HG02610 (cell line): ENCODE results near the gene KLHL25.

Source experiments
- ATAC-seq: cut with Tn5 transposase; IDR thresholded peaks from one replicate; pipeline ENCODE4 v1.9.1; 2021; ENCODE audit warnings: mild to moderate bottlenecking, moderate library complexity; ENCODE audit not compliant: unreplicated experiment

The KLHL25 gene

DNA sequence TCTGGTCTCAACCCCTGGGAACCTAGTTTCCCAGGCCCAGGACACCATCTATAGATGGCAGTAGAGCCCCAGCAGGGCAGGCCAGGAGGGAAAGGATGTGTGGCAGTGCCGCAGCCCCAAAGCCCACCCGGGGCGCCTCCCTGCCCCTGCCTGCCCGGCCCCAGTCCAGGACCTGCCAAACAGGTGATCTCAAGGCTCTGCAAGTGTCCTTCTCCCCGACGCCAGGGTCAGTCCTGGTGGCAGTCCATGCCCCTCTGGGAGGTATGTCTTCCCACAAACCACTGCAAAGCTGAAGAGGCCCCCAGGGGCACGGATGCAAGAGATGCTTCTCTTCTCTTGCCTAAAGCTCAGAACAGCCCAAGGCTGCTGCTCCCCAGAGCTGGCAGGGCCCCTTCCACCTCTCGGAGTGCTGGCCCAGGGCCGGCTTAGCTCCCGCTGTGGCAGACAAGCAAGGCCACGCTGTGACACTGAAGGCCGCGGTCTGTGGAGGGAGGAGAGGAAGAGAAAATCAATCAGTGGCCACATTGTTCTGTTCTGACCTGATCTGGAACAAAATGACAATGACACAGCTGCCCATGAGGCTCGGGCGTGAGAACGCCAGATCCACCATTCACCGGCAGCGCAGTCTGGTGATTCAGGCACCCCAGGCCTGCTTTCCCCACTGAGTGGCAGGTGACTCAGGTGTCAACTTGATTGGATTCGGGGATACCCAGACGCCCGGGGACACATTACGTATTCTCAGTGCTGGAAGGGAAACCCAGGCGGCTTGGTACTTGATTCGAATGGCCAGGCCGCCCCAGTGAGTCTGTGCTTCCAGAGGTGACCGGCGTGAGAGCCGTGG lies 34.0 kb downstream of the KLHL25 start:
- ATAC-seq: no peak

- no peak for ATAC-seq
Observed at GRCh38 chr15:85760049-85760448, 34.7 kb downstream of the KLHL25 start.

DNA sequence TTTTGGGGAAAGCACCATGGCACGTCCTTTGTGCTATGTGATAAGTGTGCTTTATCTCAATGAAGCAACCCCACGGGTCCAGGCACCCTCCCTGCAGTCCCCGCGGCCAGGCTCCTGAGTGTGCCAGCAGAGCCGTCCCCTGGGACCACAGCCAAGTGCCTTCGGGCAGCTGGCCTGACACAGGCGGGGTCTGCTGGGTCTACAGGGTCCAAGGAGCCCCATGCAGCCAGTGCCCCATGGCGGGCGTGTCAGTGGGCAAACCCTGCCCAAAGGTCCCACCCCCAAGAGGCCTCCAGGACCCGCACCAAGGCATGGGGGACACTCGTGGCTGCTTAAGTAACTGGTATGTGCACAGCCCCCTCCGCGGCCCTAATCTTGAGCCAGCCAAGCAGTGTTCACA lies 35.3 kb downstream of the KLHL25 start:
- no peak for ATAC-seq

GRCh38 chr15:85758655-85758978 lies 36.1 kb downstream of the KLHL25 start:
- ATAC-seq: no peak

- no peak for ATAC-seq
Observed at GRCh38 chr15:85757939-85758654, 36.6 kb downstream of the KLHL25 start.

DNA sequence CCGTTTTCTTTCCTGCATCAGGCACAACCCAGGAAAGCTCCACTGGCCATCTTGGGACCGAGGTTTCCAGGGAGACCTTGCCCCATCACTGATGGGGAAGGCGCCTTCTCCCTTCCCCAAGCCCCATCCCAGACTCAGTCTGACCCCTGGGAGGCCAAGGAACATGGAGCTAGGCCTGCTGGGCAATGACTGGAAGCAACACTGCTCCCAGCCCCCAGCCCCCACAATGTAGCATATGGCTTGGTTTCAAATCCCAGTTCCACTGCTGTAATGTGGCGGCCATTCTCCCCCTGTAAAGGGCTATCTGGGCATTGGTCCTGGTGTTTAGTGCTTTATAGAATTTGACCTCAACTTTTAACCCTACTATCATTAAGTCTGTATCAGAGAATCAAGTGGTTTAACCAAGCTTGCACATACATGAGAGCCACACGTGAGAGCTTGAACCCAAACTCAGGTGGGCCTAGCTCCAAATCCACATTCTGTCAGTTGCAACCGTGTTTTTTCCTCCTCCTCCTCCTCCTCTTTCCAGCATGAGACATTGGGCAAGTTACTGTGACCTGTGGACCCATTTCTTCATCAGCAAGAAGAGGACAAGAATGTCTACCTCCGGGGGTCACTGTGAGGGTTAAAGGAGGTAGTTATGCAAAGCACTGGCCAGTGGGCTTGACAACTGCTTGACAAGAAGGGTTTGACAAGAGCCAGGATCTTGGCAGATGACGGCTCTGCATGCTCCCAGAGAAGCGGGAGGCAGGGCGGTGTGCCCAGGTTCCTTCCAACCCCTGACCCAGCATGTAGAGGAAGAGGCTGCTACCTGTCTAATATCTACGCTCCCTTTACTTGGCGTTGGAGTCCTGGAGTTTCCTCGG lies 37.4 kb downstream of the KLHL25 start:
- ATAC-seq: no peak

DNA sequence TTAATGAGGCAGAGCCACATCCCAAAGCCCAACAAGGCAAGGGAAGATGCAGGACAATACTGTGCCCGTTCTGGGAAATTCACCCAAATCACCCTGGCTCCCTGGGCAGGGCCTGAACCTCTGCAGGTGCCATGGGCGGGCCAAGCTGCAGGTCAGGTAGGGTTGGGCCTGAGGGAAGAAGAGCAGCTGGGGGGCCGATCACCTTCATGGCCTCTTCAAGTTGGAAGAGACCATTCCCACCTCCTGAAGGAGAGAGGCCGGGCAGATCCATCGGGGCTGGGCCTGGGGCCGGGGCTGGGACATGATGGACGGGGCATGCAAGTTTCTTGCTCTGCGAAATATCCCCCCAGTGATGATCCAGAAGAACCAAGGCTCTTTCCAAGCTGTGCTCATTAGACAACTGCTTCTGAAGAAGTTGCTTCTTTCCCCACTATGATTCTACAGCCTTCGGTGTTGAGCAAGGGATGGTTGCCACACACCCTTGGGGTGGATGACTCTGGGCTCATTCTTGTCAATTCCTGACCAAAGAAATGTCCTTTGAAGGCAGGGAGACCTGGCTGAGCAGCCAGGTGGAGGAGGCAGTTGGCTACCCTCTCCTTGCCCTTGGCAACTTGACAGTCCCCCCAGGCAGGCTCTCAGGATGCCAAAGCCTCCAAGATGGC lies 38.2 kb downstream of the KLHL25 start:
- no peak for ATAC-seq

DNA sequence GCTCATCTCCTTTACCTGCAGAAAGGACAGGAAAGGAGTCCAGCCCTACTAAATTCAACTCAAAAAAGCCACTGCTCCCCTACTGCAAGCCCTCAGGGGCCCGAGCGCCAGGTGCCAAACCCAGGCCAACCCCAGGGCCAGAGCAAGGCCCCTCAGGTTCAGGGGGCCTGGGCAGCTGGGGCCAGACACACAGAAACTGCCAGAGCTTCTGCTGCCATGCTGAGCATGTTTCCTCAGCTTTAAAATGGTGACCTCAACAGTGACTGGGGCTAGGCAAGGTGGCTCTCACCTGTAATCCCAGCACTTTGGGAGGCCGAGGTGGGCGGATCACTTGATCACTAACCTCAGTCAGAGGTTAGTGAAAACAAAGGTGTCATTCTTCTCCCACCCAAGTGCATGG lies 38.8 kb downstream of the KLHL25 start:
- ATAC-seq: no peak

- no peak for ATAC-seq
Observed at GRCh38 chr15:85755471-85755870, 39.3 kb downstream of the KLHL25 start.

DNA sequence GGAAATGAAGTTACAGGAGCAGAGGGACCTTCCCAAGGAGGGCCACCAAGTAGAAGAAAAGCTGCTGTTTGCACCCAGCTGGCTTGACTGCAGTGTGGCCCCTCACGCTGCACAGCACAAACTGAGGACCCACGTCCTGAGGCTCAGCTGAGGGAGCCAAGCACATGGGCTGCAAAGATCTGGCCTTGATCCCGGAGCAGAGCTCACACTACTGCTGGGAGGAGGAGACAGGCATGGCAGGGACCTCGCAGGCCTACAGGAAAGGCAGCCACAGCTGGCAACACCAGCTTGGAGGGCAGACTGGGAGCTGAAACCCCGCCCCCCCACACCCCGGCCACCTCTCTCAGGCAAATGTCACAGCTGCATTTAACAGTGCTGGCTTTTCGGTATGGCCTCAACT lies 39.7 kb downstream of the KLHL25 start:
- no peak for ATAC-seq

GRCh38 chr15:85753791-85754452 lies 40.8 kb downstream of the KLHL25 start:
- no peak for ATAC-seq

- no peak for ATAC-seq
Observed at GRCh38 chr15:85753261-85753660, 41.5 kb downstream of the KLHL25 start.

- ATAC-seq: no peak
Observed at GRCh38 chr15:85752491-85752961, 42.2 kb downstream of the KLHL25 start.

- ATAC-seq: no peak
Observed at GRCh38 chr15:85752124-85752475, 42.6 kb downstream of the KLHL25 start.

- no peak for ATAC-seq
Observed at GRCh38 chr15:85751291-85752123, 43.2 kb downstream of the KLHL25 start.

GRCh38 chr15:85750319-85751290 lies 44.1 kb downstream of the KLHL25 start:
- ATAC-seq: no peak

DNA sequence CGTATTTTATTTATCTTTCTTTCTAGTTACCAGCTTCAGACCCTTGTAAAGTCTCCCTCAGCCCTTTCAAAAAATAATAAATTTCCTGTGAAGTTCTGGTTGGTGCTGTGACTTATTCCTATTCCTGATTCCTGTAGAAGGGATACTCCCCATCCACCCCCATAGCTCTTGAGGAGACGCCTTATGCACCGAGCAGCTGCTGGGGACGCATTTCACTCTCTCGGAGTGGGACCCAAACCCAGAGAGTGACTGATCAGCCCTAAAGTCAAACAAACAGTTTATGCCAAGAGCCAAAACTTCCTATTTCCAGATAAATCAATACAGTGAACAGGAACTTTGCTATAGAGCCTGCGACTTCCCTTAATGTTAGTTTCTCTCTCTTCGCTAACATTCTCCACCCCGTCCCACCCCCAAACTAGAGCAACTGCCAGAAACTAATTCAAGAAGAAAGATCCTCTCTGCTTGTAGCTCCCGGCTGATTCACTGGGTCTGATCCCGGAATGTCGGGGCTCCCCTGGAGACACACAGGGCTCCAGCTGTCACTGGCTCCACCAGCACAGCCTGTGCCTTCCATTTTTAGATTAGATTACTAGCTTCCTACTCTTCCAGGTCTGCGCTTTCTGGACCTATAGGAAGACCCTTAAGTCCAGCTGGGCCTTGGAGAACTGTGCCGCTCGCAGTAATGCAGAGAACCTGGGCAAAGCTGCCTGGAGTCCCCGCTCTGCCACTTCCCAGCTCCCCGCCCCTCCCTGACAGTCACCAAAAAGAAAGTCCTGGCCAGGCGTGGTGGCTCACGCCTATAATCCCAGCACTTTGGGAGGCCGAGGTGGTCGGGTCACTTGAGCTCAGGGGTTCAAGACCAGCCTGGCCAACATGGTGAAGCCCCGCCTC lies 45.2 kb downstream of the KLHL25 start:
- ATAC-seq: no peak
